ENCODE data around the gene DNM1.
"Not testable (repeated sequence)": the region's sequence is repeated elsewhere in the genome, so short reads cannot be mapped to it uniquely, and the experiment has no call there.

Gene DNM1

GRCh38 chr9:128178806-128179431 lies 24.3 kb upstream of the DNM1 start:
- no peak for DNase-seq

GRCh38 chr9:128180001-128180400 lies 23.2 kb upstream of the DNM1 start:
- no peak for DNase-seq

GRCh38 chr9:128180447-128180846 lies 22.7 kb upstream of the DNM1 start:
- DNase-seq, result no peak

DNA sequence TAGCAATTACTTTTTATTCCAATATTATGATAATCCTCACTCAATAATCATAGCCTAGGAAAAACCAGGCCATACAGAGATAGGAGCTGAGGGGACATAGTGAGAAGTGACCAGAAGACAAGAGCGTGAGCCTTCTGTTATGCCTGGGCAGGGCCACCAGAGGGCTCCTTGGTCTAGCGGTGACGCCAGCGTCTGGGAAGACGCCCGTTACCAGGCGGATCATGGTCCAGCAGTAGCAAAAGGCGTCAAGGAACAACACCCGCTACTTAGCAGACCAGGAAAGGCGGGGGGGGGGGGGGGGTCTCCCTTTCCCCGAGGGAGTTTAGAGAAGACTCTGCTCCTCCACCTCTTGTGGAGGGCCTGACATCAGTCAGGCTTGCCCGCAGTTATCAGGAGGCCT lies 21.7 kb upstream of the DNM1 start:
- DNase-seq, result not testable (repeated sequence)

DNA sequence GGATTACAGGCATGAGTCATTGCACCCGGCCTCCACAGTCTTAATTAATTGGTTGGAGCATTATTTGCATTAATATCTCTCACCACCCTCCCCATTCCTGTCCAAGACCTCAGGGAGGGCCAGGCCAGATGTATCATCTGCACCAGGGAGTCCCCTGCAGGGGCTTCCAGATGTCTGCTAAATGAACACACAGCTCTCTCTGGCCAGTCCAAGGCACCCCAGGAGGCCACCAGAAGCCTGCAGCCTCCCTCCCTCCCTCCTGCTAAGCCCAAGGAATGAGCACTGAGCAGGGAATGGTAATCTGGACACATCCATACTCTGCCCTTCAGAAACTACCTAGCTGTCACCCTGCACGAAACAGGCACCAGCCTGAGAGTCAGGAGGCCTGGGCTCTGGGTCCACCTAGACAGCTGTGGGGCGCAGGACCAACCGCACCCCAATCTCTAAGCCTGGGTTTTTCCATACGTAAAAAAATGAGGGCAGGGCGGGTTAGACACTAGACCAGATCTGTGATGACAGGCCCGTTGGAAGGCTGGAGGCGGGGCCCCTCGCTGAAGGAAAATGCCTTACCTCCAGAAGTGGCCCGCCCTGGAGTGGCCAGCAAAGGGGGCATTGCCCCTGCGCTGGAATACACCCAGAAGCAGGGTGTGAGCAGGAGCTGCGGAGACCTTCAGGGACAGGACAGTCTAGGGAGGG lies 20.1 kb upstream of the DNM1 start:
- DNase-seq, result no peak

GRCh38 chr9:128185979-128186965 lies 16.9 kb upstream of the DNM1 start:
- no peak for DNase-seq

DNA sequence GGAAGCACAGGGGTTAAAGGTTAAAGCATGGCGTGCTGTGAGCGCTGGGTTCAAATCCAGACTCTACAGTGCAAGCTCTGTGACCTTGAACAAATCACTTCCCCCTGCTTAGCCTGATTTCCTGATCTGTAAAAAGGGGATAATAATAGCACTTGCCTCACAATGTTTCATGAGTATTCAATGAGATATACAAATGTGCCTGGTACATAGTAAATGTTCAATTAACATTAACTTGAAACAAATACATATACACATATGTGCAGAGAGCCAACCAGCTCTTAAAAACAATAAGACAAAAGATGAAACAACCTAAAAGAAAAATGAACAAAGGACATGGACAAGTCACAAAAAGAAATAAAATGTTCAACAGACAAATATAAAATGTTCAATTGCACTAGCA lies 15.8 kb upstream of the DNM1 start:
- DNase-seq, result no peak

- no peak for DNase-seq
These were observed 15.0 kb upstream of the DNM1 start for GRCh38 chr9:128188209-128188608.

DNA sequence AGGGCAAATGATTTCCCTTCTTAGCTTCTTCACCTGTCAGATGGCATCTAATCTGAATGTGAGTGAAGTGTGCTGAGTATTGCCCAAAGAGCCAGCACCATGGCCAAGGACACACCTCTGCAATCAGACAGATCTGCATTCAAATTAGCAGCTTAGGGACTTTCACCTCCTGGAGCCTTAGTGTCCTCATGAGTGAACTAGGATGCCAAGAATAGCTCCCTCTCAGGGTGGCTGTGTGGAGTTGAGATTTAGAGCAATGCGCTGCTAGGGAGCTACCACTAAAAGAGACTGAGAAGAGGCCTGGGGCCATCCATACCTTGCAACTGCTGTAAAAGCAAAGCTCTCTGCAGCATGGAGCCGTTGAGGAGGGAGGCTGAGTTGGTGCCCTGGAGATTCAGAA lies 13.2 kb upstream of the DNM1 start:
- no peak for DNase-seq

DNA sequence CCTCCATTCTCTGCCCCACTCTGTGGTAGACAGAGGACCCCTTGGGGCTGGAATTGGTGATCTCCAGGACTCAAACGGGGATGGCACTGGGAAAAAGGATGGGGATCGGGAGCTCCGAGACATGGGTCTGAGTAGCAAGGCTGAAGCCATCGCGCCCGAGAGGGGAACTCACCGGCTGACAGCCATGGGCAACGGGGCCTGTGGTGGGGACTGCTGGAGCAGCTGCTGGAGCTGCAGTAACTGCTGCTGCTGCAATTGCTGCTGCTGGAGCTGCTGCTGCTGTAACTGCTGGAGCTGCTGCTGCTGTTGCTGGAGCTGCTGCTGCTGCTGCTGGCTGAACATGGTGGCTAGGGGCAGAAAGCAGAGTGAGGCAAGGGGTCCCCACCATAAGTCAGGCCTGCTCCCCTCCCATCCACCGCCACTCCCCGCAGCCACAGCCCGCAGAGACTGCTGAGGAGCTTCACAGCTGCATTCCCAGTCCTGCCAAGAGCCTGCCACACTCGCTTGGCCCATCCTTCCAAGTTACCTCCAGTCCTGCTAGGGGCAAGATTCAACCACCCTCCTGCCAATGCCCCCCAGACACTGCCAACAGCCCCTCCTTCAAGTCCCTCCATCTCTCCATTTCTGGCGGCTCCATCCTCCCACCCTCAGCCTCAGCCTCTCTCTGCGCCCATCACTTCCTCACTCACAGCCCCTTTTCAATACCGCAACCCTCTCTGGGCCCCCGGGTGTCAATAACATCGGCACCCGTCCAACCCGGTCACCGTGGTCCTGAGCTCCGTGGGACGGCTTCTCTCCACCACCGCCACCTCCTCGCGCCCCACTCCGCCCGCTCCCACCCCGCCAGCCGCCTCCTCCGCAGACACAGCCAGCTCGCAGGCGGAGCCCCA lies 12.4 kb upstream of the DNM1 start:
- no peak for DNase-seq

DNA sequence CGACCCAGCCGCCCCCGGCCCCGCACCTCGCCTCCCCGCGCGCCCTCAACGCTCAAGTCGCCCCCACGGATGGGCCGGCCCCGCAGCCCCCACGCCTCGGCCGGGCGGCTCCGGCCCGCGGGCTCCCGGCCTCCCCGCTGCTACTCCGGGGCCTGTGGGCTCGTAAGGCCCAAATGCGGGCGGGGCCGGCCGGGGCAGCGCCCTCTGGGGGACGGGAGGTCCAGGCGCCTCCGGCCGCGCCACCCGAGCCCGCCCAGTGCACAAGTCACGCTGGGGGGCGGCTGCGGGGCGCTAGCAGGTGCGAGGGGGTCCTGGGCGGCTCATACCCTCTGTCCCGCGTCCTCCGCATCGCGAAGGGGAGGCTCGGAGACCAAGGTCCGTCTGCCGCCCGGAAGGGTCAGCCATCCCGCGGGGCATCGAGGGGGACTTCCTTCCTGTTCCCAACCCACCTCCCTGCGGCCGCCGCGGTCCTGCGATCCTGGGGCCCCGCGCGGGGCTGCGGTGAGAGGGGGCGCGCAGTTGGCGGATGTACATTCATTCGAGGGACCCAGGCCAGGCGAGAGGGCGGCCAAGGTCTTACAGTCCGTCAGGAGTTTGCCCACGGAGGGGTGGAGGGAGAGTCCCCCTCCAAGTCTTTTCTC lies 11.7 kb upstream of the DNM1 start, which contains the start of gene CIZ1:
Gene CIZ1, minus strand, starts transcription at position 167 of the 641 bp plus-strand sequence. CDS start 715 bp downstream, outside the sequence.
- peak; percentile 27 for DNase-seq

GRCh38 chr9:128192601-128193371 lies 10.4 kb upstream of the DNM1 start:
- peak; percentile 86 for DNase-seq

GRCh38 chr9:128193469-128194096 lies 9.6 kb upstream of the DNM1 start:
- DNase-seq, result no peak

- DNase-seq, result no peak
These were observed 1.5 kb upstream of the DNM1 start for GRCh38 chr9:128201441-128202369.

- DNase-seq, result no peak
These were observed 543 bp upstream of the DNM1 start for GRCh38 chr9:128202648-128203023.

DNA sequence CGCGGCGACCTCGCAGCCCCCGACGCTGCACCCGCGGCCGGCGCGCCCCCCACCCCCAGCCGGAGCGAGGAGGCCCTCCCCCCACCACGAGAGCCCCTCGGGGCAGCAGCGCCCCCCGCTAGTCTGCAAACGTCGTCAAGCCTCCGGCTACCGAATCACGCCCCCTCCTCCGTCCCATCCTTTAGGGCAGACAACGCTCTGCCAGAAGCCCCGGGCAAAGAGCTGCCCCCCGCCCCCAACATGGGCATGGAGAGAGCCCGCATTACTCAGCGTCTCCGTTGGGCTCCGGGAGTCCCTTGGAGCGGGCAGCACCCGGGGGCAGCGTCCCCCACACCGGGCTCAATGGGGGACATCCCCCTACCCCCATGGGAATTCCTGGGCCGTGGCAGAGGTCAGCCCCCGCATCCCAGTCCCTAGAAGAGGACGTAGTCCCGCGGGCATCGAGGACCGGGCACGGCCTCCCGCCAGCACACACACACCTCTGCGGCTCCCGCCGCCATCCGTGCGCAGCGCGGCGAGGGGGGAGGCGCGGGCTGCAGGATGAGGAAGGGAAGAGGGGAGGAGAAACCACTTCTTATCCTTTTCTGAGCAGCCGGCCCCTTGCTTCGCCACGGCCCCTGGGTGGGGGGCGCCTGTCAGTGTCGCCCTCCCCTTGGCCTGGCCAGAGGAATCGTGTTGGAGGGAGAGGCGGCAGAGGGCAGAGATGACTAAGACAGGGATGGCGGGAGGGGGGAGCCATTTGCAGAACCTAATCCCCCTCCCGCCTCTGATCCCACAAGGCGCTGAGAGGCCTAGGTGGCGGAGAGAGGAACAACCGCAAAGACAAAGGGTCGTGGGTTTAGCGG lies 750 bp downstream of the DNM1 start:
- peak; percentile 21 for DNase-seq

DNA sequence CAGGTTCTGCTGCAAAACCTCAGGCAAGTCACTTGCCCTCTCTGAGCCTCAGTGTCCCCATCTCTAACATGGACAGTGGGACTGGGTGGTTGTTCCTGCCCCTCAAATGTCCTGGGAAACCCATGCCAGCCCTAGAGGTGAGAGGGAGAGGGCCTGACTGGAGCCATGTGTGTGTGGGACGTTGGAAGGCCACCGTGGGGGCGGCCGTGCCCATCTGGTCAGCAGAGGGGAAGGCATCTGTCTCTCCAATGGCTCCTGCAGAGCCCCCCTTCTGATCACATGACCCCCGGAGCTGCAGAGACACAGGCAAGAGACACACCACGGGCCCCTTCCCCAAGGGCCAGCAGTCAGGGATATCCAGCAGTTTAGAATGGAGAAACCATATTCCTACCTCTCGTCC lies 1.7 kb downstream of the DNM1 start:
- no peak for DNase-seq

DNA sequence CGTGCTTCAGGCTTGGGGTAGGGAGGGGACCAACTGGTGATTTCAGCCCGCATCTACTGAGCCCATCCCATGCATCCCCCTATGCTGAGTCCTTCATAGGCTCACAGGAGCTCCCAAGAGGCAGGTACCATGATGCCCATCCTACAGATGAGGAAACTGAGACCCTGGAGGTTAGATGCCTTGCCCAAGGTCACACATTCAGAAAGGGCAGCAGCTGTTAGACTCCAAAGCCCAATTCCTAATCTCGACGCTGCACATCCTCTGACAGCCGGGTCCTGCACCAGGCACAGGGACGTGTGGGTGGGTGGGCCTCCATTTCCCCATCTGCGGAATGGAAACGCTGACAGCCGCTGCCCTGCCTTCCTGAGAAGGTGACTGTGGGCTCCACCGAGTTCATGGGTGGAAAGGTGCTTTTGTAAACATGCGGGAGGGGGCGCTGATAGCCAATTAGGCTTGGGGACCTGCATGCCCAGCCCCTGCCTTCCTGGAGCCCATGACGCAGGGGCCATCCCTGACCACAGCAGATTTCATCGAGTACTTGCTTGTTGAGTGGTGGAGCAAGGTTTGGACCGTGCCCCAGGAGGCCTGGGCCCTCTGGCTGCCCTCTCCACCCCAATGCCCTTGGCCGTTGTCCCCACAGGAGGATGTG lies 2.2 kb downstream of the DNM1 start:
- DNase-seq, result no peak
